Stimulated activated effector memory CD8-positive, alpha-beta T cell treated with anti-CD3 and anti-CD28 coated beads, Interleukin-12 subunit alpha, Interleukin-12 subunit beta, amount 100 ng/mL, for 72 hours (primary cell): Measurements from ENCODE around the gene TMEM120B.

ENCODE experiments used
- ATAC-seq: fragments of 150-1000 bp; cut with Tn5 transposase; 2 replicates; pipeline ENCODE4 v1.10.0; 2021
- DNase-seq, 2 donors: peaks; one replicate each; pipeline ENCODE4 v3.0.0; 2021 to 2022; ENCODE audit warnings: low spot score in 2 of 2
- H3K27ac Mint-ChIP-seq: one replicate; pipeline ENCODE4 v1.8.0; 2022; ENCODE audit warnings: mild to moderate bottlenecking, mixed read lengths
- H3K36me3 Mint-ChIP-seq: one replicate; pipeline ENCODE4 v1.8.0; 2022; ENCODE audit warnings: mild to moderate bottlenecking, mixed read lengths
- H3K4me1 Mint-ChIP-seq: one replicate; pipeline ENCODE4 v1.8.0; 2022; ENCODE audit warnings: mixed read lengths
- H3K4me3 Mint-ChIP-seq: one replicate; pipeline ENCODE4 v1.8.0; 2022; ENCODE audit warnings: mild to moderate bottlenecking, mixed read lengths
- H3K9me3 Mint-ChIP-seq: one replicate; pipeline ENCODE4 v1.8.0; 2022; ENCODE audit warnings: mixed read lengths

The TMEM120B gene

GRCh38 chr12:121828306-121828705 lies 115.8 kb downstream of the TMEM120B start:
- Mint-ChIP-seq H3K36me3 (peaks cover 100% of the 10 kb centered on the region), H3K27ac (peak overlapping the region; percentile 95), H3K4me3 (no peak overlapping the region), H3K9me3 (no peaks in the 10 kb centered on the region), H3K4me1 (peaks cover 36% of the 10 kb centered on the region)
- DNase-seq (no peak), ATAC-seq (no peak)

- ATAC-seq (no peak), DNase-seq (no peak)
- Mint-ChIP-seq H3K4me1 (peaks cover 37% of the 10 kb centered on the region), H3K36me3 (peaks cover 95% of the 10 kb centered on the region), H3K9me3 (no peaks in the 10 kb centered on the region), H3K4me3 (no peak overlapping the region), H3K27ac (peak overlapping the region; percentile 95)
These were observed 116.3 kb downstream of the TMEM120B start for GRCh38 chr12:121828826-121829225.

GRCh38 chr12:121829250-121829918 lies 116.8 kb downstream of the TMEM120B start:
- Mint-ChIP-seq H3K27ac (peak overlapping the region; percentile 95), H3K9me3 (no peaks in the 10 kb centered on the region), H3K36me3 (peaks cover 89% of the 10 kb centered on the region), H3K4me1 (peaks cover 37% of the 10 kb centered on the region), H3K4me3 (no peak overlapping the region)
- ATAC-seq: no peak
- no peak for DNase-seq

- Mint-ChIP-seq H3K36me3 (peaks cover 82% of the 10 kb centered on the region), H3K4me3 (no peak overlapping the region), H3K4me1 (peaks cover 37% of the 10 kb centered on the region), H3K9me3 (no peaks in the 10 kb centered on the region), H3K27ac (peak overlapping the region; percentile 11)
- ATAC-seq (no peak), DNase-seq (no peak)
These were observed 117.6 kb downstream of the TMEM120B start for GRCh38 chr12:121830134-121830533.

GRCh38 chr12:121830588-121831265 lies 118.2 kb downstream of the TMEM120B start:
- Mint-ChIP-seq H3K36me3 (peaks cover 76% of the 10 kb centered on the region), H3K27ac (peak overlapping the region; percentile 83), H3K4me3 (no peak overlapping the region), H3K9me3 (no peaks in the 10 kb centered on the region), H3K4me1 (peaks cover 37% of the 10 kb centered on the region)
- no peak for ATAC-seq
- DNase-seq: no peak
